ENCODE results near the gene BRD1.

Gene BRD1

DNA sequence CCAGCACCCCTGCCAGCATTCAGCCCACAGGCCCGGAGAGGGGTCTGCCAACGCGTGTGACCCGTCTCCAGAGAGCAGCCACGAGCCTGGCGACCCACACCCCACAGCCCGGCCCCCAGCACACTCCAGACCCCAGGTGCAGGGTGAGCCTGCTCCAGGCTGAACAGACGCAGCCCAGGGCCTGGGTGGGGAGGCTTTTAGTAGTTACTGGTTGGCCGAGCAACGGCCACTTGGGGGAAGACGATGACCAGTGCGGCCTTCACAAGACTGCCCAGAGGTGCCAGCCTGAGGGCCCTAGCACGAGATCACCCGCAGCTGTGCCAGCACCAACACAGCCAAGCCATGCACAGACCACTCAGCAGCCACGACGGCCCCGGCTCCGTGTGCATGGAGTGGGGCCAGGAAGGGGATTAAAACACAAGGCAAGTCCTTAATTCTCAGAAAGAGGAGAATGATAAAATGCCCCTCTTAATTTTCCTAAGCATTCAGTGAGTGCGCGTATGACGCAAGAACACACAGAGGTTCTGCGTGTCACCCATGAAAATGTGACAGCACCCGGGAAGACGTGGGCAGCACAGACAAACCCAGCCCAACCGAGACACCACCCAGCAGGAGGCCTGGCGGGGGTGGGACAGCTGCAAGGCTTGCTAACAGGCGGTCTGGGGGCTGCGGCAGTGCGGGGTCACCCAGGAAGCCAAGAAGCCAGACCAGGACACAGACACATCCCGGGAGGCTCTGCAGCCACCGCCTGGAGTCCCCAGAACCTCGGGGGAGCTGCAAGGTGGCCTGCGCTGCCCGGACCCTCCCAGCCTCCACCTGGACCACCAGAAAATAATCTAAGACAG, 47.6 kb downstream of the BRD1 start:
- H3K9me3 Mint-ChIP-seq: no peaks in the 10 kb centered on the region
- no peak overlapping the region for H3K27ac Mint-ChIP-seq
- no peaks in the 10 kb centered on the region for H3K27me3 Mint-ChIP-seq (ENCODE audit: low read depth)
- H3K36me3 Mint-ChIP-seq (ENCODE audit: low read depth): peaks cover 7% of the 10 kb centered on the region
- no peak overlapping the region for H3K4me3 Mint-ChIP-seq
- peaks cover 5% of the 10 kb centered on the region for H3K4me1 Mint-ChIP-seq (ENCODE audit: low read depth)

DNA sequence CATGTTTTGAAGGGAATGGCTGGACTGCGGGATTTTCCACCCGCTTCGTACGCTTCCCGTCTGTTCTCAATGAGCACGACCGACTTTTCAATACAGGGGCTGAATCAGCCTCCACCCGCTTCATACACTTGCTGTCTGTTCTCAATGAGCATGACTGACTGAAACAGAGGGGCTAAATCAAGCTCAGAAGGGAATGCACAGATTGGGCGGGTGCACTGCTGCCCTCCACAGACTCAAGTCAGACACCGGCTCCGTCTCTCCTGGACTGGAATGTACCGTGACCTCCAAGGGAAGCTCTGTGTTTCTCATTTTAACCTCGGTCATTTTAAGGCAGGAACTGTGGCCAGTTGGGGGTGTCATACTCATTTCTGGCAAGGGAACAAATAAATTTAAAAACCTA, 48.5 kb downstream of the BRD1 start:
- no peak overlapping the region for H3K4me3 Mint-ChIP-seq
- no peaks in the 10 kb centered on the region for H3K27me3 Mint-ChIP-seq (ENCODE audit: low read depth)

GRCh38 chr22:49777569-49778249, 50.0 kb downstream of the BRD1 start:
- Mint-ChIP-seq H3K27me3 (ENCODE audit: low read depth) (no peaks in the 10 kb centered on the region), H3K27ac (no peak overlapping the region), H3K36me3 (ENCODE audit: low read depth) (peaks cover 12% of the 10 kb centered on the region), H3K4me3 (no peak overlapping the region), H3K4me1 (ENCODE audit: low read depth) (peaks cover 5% of the 10 kb centered on the region), H3K9me3 (no peaks in the 10 kb centered on the region)

More for the DNA sequence above, 48.5 kb downstream of the BRD1 start:
- Mint-ChIP-seq H3K36me3 (ENCODE audit: low read depth) (peaks cover 11% of the 10 kb centered on the region), H3K27ac (no peak overlapping the region), H3K4me1 (ENCODE audit: low read depth) (peaks cover 5% of the 10 kb centered on the region), H3K9me3 (no peaks in the 10 kb centered on the region)

GRCh38 chr22:49776891-49777290, 50.8 kb downstream of the BRD1 start:
- Mint-ChIP-seq H3K4me3 (no peak overlapping the region), H3K4me1 (ENCODE audit: low read depth) (peaks cover 5% of the 10 kb centered on the region), H3K27ac (no peak overlapping the region), H3K27me3 (ENCODE audit: low read depth) (no peaks in the 10 kb centered on the region), H3K9me3 (no peaks in the 10 kb centered on the region), H3K36me3 (ENCODE audit: low read depth) (peaks cover 12% of the 10 kb centered on the region)

- no peak overlapping the region for H3K27ac Mint-ChIP-seq
- H3K27me3 Mint-ChIP-seq (ENCODE audit: low read depth): no peaks in the 10 kb centered on the region
- H3K4me3 Mint-ChIP-seq: no peak overlapping the region
- peaks cover 2% of the 10 kb centered on the region for H3K4me1 Mint-ChIP-seq (ENCODE audit: low read depth)
- no peaks in the 10 kb centered on the region for H3K9me3 Mint-ChIP-seq
- H3K36me3 Mint-ChIP-seq (ENCODE audit: low read depth): peaks cover 12% of the 10 kb centered on the region
Measured at GRCh38 chr22:49775867-49776511, 51.7 kb downstream of the BRD1 start.

DNA sequence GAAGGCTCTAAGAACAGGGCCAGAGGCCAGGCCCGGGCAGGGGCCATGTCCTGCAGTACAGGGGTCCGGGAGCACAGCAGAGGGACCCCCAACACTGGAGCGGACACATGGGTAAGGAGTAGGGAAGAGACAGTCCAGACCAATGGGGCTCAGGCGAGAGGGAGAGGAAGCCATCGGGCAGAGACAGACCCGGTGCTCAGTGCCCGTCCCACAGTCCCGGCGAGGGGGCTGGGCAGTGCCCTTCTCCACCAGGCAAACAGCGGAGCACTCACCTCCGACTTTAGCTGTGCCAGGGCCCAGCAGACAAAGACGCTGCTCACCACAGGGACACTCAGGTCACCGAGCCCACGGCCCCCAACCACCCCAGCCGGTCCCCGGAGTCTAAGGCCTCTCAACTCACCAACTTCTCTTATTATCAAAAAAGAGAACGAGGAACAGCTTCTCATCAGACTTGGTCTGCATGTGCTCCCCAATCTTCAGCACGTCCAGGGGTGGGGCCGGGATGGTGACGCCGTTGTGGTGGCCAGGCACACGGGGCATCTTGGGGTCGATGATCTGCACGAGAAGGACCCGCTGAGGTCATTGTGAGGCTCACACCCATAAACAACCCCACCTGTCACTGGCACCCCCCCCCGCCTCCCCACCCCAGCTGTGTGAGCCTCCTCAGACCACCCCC, 52.3 kb downstream of the BRD1 start:
- no peaks in the 10 kb centered on the region for H3K27me3 Mint-ChIP-seq (ENCODE audit: low read depth)
- no peaks in the 10 kb centered on the region for H3K9me3 Mint-ChIP-seq
- no peak overlapping the region for H3K27ac Mint-ChIP-seq
- peaks cover 12% of the 10 kb centered on the region for H3K36me3 Mint-ChIP-seq (ENCODE audit: low read depth)
- peaks cover 6% of the 10 kb centered on the region for H3K4me1 Mint-ChIP-seq (ENCODE audit: low read depth)
- H3K4me3 Mint-ChIP-seq: no peak overlapping the region

DNA sequence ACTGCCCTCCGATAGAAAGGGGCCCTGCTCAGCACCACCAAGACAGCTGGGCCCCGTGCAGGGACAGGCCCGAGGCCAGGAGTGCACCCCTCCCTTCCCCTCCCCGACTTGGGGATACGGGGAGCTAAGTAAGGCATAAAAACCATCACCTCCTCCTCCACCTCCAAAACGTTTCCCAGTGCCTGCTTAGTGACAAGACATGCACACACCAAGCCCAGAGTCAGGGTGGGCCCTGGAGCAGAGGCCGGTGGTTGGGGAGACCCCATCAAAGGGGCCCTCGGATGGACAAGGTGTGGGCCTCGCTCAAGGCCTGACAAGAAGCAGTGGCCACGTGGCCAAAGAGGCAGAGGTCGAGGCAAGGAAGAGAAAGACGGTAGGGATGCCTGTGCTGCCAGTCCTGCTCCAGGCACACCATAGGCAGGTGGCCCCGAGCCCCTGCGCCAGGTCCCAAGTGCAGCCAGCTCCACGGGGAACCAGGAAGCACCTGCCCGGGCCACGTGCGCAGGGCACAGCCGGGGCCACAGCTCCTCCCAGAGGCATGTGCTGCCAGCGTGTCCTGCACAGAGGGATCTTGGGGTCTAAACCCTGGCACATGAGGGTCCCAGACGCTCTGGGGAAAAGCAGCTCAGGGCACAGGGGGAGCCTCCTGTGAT, 53.0 kb downstream of the BRD1 start:
- Mint-ChIP-seq H3K9me3 (no peaks in the 10 kb centered on the region), H3K27ac (no peak overlapping the region), H3K4me3 (no peak overlapping the region), H3K27me3 (ENCODE audit: low read depth) (no peaks in the 10 kb centered on the region), H3K36me3 (ENCODE audit: low read depth) (peaks cover 12% of the 10 kb centered on the region), H3K4me1 (ENCODE audit: low read depth) (peaks cover 6% of the 10 kb centered on the region)

- Mint-ChIP-seq H3K36me3 (ENCODE audit: low read depth) (peaks cover 12% of the 10 kb centered on the region), H3K27me3 (ENCODE audit: low read depth) (no peaks in the 10 kb centered on the region), H3K27ac (no peak overlapping the region)
Measured at GRCh38 chr22:49774046-49774445, 53.6 kb downstream of the BRD1 start.

GRCh38 chr22:49773531-49773930, 54.1 kb downstream of the BRD1 start:
- Mint-ChIP-seq H3K27ac (no peak overlapping the region), H3K4me3 (no peak overlapping the region), H3K4me1 (ENCODE audit: low read depth) (peaks cover 6% of the 10 kb centered on the region), H3K9me3 (no peaks in the 10 kb centered on the region), H3K27me3 (ENCODE audit: low read depth) (no peaks in the 10 kb centered on the region), H3K36me3 (ENCODE audit: low read depth) (peaks cover 12% of the 10 kb centered on the region)

More at GRCh38 chr22:49774046-49774445, 53.6 kb downstream of the BRD1 start:
- Mint-ChIP-seq H3K4me1 (ENCODE audit: low read depth) (peaks cover 6% of the 10 kb centered on the region), H3K9me3 (no peaks in the 10 kb centered on the region), H3K4me3 (no peak overlapping the region)

- H3K36me3 Mint-ChIP-seq (ENCODE audit: low read depth): peaks cover 10% of the 10 kb centered on the region
- H3K9me3 Mint-ChIP-seq: no peaks in the 10 kb centered on the region
- no peaks in the 10 kb centered on the region for H3K27me3 Mint-ChIP-seq (ENCODE audit: low read depth)
- peaks cover 6% of the 10 kb centered on the region for H3K4me1 Mint-ChIP-seq (ENCODE audit: low read depth)
- H3K27ac Mint-ChIP-seq: no peak overlapping the region
- H3K4me3 Mint-ChIP-seq: no peak overlapping the region
Measured at GRCh38 chr22:49772692-49773091, 55.0 kb downstream of the BRD1 start.

- H3K36me3 Mint-ChIP-seq (ENCODE audit: low read depth): peaks cover 12% of the 10 kb centered on the region
- H3K27ac Mint-ChIP-seq: no peak overlapping the region
Measured at GRCh38 chr22:49771266-49772065, 56.2 kb downstream of the BRD1 start.

DNA sequence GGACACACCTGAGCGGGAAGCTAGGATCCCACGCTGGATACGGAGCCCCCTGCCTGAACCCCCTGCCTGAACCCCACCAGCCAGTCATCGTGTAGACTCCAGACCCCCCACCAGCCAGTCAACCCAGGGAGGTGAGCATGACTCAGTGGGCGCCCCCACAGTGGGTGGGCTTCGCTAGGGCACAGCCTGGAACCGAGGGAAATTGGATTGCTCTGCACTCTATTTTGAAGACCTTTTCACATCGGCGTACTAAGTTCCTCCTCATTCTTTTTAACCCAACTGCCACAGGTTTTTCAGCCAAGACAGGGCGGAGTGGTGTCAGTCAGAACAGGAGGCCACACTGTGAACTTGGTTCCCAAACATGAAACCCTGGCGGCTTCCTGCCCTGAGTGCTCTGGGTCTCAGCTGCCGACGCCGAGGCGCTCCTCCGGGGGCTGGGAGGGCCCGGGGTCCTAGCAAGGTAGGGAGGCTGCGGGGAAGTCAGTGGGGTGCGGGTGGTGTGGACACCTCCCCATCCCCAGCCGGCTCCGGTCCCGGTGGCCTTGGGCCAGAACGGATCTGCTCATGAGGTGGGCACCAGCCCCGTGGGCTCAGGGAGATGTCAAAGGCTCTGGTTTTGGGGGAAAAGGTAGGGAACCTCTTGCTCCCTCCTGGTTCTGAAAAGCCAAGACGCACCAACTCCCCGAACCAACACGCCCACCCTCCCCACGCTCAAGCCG, 57.0 kb downstream of the BRD1 start:
- Mint-ChIP-seq H3K27me3 (ENCODE audit: low read depth) (no peaks in the 10 kb centered on the region), H3K4me1 (ENCODE audit: low read depth) (peaks cover 12% of the 10 kb centered on the region), H3K27ac (peak overlapping the region; percentile 60), H3K9me3 (peaks cover 6% of the 10 kb centered on the region), H3K36me3 (ENCODE audit: low read depth) (peaks cover 12% of the 10 kb centered on the region), H3K4me3 (no peak overlapping the region)

More at GRCh38 chr22:49771266-49772065, 56.2 kb downstream of the BRD1 start:
- peaks cover 12% of the 10 kb centered on the region for H3K4me1 Mint-ChIP-seq (ENCODE audit: low read depth)
- H3K4me3 Mint-ChIP-seq: no peak overlapping the region
- no peaks in the 10 kb centered on the region for H3K27me3 Mint-ChIP-seq (ENCODE audit: low read depth)
- H3K9me3 Mint-ChIP-seq: peaks cover 6% of the 10 kb centered on the region
